ENCODE measurements around the gene DNAH2.
A peak's percentile ranks its signal among the peaks of the same experiment; 100 is the strongest.

Gene DNAH2

DNA sequence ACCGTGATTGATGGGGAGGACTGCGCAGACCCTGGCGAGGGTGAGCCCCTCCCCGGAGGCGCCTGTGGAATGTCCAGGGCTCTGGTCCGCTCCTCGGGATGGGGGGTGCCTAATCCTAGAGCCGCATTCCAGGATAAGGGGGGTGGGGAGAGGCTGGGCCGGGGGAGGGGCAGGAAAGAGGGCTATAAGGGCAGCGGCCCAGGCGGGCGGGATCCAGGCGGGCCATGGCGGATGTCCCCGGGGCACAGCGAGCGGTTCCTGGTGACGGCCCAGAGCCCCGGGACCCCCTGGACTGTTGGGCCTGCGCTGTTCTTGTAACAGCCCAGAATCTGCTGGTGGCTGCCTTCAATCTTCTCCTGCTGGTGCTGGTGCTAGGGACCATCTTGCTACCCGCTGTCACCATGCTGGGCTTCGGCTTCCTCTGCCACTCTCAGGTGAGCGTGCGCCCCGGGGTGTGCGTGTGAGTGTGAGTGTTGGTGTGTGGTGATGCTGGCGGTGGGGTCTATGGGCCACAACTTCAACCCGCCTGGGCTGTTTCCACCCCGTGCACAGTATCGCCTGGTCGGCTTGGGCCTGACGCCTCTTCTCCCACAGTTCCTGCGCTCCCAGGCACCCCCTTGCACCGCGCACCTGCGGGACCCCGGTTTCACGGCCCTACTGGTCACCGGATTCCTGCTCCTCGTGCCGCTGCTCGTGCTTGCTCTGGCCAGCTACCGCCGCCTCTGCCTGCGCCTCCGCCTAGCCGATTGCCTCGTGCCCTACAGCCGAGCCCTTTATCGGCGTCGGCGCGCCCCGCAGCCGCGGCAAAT is 137.5 kb downstream of the DNAH2 start, which contains the start of gene TMEM88:
Gene TMEM88, plus strand, starts transcription at position 216 of the 809 bp plus-strand sequence. Its CDS starts 9 bp downstream, at position 225.
- H3K4me3 ChIP-seq (ENCODE audit: low read length): peak within 1 kb of the TSS; percentile 91
- no peak for DNase-seq (ENCODE audit: low read depth)
- TF ChIP-seq, protein P1, sequence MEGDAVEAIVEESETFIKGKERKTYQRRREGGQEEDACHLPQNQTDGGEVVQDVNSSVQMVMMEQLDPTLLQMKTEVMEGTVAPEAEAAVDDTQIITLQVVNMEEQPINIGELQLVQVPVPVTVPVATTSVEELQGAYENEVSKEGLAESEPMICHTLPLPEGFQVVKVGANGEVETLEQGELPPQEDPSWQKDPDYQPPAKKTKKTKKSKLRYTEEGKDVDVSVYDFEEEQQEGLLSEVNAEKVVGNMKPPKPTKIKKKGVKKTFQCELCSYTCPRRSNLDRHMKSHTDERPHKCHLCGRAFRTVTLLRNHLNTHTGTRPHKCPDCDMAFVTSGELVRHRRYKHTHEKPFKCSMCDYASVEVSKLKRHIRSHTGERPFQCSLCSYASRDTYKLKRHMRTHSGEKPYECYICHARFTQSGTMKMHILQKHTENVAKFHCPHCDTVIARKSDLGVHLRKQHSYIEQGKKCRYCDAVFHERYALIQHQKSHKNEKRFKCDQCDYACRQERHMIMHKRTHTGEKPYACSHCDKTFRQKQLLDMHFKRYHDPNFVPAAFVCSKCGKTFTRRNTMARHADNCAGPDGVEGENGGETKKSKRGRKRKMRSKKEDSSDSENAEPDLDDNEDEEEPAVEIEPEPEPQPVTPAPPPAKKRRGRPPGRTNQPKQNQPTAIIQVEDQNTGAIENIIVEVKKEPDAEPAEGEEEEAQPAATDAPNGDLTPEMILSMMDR (conservative IDR thresholded peaks at IDR 0.05; ENCODE audit: low read length): no peak

DNA sequence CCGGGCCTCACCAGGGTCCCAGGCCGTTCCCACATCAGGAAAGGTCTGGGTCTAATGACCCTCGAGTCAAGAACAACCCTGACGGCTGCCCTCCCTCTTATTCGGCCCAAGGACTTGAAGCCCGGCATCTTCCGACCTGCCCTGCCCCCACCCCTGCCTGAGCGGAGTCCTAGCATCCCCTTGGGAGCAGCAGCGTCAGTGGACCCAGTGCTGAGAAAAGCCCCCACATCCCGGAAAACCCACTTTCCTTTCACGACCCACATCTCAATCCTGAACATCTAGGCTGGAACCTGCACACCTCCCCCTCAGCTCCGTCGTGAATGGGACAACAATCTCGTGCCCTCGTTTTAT is 138.1 kb downstream of the DNAH2 start:
- TF ChIP-seq, protein P1 (conservative IDR thresholded peaks at IDR 0.05; ENCODE audit: low read length): no peak
- peak overlapping the region; percentile 91 for H3K4me3 ChIP-seq (ENCODE audit: low read length)

DNA sequence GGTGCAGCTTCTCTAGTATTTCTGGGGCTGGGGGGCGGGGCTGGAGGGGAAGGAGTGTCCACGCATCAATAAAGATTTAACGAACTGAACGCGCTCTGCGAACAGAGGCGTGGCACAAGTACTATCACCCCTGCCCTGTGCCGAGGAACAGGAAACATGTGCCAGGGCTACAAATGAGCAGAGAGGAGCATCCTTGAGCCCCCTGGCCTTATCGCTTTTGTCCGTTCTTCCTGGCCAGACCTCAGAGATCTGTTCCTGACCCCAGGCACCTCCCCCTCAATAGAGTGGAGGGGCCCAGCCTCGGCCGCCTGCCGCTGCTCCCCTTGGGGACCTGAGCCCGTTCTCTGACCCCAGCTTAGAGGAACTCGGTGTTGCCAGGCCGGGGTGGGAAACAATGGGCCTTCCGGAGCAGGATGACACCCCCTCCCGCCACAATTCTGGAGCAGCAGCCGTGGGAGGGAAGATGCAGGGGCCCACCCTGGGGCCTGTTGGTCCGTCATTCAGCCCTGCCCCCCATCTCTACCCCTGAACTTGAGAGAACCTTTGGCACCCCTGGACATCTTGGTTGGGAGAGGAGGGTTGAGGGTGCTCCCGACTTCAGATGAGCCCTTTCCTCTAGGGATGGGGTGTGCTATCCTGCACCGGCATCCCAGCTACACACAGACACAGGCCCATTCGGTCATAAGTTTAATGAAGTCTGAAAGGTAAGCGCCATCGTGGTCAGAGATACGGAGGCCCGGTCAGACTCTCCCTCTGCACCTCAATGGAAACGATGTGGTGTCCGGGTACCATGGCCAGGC is 138.7 kb downstream of the DNAH2 start:
- DNase-seq (ENCODE audit: low read depth): peak; percentile 20
- TF ChIP-seq, protein P1 (conservative IDR thresholded peaks at IDR 0.05; ENCODE audit: low read length): no peak
- peak overlapping the region; percentile 91 for H3K4me3 ChIP-seq (ENCODE audit: low read length)

More for the DNA sequence above, 138.1 kb downstream of the DNAH2 start:
- no peak for DNase-seq (ENCODE audit: low read depth)

DNA sequence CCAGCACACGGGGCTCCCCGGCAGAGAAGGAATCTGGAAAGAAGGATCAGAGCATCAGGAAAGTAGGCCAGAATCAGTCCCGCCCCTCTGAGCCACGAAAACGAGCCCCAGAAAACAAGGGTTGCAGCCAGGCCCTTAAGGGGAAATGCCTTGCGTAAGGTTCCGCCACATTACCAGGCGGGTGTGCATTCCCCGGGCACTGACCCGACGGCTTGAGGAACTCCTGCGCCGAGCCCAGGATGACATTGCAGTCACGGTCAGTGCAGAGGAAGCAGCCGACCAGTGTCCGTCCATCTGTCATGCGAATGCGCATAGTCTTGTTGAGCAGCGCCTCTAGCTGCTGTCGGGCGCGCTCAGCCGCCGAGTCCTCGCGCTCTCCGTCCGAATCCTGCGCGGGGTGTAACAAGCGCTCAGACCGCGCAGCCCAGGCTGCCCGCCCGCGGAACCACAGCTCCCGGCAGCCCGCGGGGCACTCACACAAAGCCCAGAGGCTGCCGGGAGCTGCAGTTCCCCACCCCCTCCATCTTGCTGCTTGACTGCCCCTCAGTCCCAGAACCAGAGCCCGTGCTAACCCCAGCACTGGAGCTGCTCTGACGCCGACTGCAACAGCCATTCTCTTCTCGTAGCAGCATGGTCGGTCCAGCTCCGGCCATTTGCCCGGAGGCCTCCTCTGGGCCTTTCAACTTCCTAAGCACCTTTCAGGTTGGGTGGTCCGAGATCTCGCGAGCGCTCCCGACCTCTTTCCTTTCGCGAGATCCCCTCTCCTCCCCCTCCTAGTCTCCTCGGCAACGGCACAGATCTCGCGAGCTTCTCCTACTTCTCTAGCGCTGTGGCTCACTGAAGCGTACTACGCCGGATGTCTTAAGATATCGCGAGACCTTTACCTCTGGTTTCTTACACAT is 139.5 kb downstream of the DNAH2 start, which contains the start of gene NAA38:
Gene NAA38, minus strand, starts transcription at position 749 of the 902 bp plus-strand sequence. Its CDS starts 96 bp downstream, at position 653.
- TF ChIP-seq, protein P1 (conservative IDR thresholded peaks at IDR 0.05; ENCODE audit: low read length): peak; percentile 43
- DNase-seq (ENCODE audit: low read depth): peak; percentile 100
- peak within 1 kb of the TSS; percentile 91 for H3K4me3 ChIP-seq (ENCODE audit: low read length)

DNA sequence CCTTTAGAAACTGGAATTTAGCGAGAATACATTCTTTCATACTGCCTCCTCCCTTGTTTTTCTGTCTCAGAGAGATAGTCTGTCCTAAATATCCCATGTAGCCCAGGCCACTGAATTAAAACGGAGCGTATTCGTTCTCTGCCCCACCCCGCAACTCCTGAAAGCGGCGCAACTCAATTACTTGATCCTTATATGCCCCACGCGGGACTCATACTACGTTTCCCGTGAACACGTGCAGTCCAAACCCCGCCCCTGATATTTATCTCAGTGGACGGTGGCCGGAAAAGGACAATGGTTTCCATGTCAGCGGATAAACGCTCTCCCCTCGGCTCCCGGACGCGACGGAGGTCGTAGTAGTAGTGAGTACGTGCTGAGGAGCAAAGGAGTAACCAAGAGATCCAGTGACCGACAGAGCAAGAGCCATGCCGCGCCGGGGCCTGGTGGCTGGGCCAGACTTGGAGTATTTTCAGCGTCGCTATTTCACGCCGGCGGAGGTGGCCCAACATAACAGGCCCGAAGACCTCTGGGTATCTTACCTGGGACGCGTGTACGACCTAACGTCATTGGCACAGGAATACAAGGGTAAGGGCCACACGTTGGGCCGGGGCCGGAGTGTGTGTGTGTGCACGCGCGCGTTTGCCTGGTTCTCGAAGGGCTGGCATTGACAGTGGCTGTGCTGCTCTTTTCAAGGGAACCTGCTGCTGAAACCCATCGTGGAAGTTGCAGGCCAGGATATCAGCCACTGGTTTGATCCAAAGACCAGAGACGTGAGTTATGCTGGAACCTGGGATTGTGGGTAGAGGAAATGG is 140.4 kb downstream of the DNAH2 start, which contains the start of gene CYB5D1:
Gene CYB5D1, plus strand, starts transcription at position 291 of the 809 bp plus-strand sequence. Its CDS starts 132 bp downstream, at position 423.
- TF ChIP-seq, protein P1 (conservative IDR thresholded peaks at IDR 0.05; ENCODE audit: low read length): no peak
- peak; percentile 93 for DNase-seq (ENCODE audit: low read depth)
- H3K4me3 ChIP-seq (ENCODE audit: low read length): peak within 1 kb of the TSS; percentile 91

DNA sequence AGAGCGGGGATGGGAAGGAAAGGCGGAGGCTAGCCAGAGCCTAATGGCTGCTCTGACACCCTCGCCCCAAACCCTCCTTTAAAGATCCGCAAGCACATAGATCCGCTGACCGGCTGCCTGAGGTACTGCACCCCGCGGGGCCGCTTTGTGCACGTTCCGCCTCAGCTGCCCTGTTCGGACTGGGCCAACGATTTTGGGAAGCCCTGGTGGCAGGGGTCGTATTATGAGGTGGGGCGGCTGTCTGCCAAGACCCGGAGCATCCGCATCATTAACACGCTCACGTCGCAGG is 140.9 kb downstream of the DNAH2 start:
- TF ChIP-seq, protein P1 (conservative IDR thresholded peaks at IDR 0.05; ENCODE audit: low read length): peak; percentile 56
- peak; percentile 58 for DNase-seq (ENCODE audit: low read depth)
- H3K4me3 ChIP-seq (ENCODE audit: low read length): peak overlapping the region; percentile 91
